HG03159 (cell line): Measurements from ENCODE around the gene AFAP1.
A peak's percentile ranks its signal among the peaks of the same experiment; 100 is the strongest.

Experiments
- ATAC-seq: cut with Tn5 transposase; IDR thresholded peaks from one replicate; pipeline ENCODE4 v1.9.1; 2021; ENCODE audit warnings: mild to moderate bottlenecking, moderate library complexity; ENCODE audit not compliant: unreplicated experiment

Gene AFAP1

DNA sequence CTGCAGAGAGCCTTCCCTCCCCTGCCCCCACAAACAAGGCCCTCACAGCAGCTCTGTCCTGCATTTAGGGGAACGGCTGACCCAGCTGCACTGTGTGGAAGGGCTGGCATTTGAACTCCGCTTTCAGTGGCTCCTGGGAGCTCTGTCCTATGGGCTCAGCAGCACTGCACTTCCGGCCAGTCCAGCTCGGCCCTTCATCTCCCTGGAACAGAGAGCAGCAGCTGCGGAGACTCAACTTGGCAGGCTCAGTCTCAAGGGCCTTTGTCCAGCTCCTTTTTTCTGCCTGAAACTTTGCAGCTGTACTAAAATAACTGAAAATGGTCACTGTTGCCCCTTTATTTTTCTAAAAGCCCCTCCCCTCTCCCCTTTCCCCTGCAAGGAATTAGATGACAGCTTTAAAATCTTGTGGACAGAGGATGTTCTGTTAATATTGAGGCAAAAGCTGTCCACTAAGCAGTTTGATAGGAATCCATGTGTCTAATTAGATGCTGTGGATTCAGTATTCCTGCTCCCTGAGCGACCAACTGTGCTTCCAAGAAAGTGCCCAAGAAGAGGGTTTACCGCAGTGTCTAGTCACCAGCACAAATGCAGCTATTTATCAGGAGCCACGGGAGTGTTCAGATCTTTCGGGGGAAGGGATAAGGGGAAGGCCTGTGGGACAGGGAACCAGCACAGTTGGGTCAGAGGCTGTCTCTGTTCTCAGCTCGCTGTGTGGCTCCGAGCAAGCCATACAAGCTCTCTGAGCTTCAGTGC is 133.1 kb downstream of the AFAP1 start:
- no peak for ATAC-seq

DNA sequence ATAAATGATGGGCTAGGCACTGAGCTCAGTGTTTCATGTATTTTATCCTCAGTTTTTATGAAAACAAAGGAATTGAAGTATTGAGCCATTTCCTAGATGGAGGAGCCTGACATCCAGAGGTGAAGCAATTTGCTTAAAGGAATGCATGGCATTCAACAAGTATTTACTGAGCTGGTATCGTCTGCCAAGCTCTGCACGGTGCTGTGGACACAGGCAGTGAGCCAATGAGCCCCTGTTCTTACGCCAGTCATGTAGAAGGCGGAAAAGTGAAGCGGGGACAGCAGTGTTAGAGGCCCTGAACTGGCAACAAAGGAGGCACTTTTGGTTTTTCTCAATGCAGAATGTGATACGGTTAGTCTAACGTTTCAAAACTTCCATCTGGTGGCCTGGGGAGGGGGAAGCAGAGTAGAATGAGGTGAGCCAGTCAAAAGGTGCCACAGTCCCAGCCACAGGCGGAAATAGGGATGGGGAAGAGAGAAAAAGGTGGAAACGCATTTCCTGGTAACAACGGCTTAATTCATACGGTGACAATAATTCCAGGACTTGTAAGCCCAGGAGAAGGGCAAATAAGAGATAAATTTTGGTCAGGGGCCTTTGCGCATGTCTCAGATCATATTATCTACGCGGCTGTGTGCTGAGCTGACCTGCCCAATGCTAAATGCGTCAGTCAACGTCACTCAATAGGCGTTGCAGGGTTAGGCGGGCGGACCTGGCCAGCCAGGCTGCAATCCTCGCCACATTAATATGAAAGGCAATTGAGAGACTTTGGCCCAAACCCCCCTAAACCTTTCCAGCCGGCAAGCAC is 133.9 kb downstream of the AFAP1 start:
- ATAC-seq, result no peak

DNA sequence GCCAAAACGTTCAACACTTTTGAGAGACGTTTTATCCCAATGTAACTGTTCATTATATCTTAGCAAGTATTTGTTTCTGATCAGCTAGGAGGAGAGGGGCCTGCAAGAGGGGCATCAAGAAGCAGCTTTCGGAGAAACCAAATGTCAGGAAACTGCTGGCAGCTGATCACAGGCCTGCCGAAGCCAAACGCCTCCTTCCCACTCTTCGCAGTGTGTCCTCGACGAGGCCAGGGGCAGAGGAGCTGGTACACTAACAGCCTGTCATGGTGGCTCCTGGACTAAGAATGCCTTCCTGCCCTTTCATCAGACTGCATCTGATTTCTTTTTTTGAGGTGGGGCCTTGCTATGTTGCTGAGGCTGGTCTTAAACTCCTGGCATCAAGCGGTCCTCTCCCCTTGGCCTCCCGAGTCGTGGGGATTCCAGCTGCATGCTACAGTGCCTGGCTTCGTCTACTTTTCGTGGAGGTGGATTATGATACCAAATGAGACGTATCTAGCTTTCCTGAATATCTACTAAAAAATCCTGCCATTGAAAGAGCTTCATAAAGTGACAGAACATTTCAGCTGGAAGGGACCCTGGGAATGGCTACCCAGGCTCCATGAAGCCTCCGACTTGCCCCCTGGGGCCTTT is 134.8 kb downstream of the AFAP1 start:
- ATAC-seq, result no peak

DNA sequence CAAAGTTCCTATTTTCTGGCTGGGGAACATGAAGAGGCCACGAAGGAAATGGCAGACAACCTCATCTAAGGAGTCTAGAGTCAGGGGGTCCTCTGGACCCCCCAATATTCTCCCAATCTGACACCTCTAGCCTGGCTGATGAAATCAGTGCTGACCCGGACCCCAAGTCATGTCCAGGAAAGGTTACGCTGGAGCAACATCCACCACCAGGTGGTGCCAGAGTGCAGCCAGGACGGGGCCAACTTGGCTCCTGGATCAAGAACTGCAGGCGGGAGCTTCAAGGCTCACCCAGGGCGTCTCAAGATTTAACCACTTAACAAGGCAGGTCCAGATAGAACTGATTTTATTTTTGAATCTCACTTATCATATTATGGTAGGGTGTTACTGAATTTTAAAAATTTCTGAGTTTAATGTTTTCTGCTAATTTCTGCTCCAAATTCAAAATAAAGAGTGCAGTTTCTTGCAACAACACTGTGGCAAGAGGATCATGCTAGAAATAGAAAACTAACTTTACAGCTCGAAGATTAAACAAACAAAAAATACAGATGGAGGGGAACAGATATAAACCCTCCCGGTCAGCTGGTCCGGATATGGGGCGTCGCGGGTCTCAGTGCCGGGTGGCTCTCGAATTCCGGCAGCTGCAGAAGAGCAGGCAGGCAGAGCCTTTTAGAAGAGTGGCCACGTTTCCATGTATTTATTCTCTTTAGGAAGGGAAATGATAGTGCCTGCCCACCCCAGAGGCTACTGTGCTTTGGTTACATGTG is 135.5 kb downstream of the AFAP1 start:
- no peak for ATAC-seq

DNA sequence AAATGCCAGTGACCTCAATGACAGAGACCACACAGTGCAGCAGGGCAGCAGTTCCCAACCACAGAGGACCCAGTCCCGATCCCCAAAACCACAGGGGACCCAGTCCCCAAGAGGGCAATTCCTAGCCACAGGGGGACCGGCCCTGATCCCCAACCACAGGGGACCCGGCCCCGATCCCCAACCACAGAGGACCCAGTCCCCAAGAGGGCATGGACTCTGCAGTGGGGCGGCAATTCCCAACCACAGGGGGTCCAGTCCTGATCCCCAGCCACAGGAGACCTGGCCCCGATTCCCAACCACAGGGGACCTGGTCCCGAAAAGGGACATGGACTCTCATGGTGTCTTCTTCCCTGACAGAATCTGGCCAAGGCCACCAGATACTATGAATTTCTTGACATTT is 136.3 kb downstream of the AFAP1 start:
- no peak for ATAC-seq

DNA sequence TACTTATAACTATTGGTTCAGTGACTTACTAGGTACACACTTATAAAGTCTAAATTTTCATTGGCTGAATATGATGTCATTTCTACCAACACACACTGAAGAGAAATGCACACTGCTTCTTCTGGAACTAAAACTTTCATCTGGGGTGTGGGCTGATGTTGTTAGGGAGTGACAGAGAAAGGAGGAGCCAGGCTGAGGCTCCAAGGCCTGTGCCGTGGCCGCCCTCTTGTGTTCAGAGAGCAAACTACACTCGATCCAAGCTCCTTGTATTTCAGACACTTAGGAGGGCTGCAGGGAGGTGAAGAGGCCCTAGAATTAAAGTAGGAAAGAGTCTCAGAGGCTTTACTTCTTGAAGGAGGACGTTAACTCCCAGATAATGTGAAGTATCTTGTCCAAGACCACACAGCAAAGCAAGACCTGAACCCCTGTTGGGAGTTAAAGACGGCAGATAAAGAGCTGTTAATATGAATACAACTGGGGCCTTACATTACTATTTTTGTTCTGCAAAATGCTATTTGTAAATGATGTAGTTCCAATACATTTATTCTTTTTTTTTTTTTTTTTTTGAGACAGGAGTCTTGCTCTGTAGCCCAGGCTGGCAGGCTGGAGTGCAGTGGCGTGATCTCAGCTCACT is 137.5 kb downstream of the AFAP1 start:
- ATAC-seq, result peak; percentile 89

DNA sequence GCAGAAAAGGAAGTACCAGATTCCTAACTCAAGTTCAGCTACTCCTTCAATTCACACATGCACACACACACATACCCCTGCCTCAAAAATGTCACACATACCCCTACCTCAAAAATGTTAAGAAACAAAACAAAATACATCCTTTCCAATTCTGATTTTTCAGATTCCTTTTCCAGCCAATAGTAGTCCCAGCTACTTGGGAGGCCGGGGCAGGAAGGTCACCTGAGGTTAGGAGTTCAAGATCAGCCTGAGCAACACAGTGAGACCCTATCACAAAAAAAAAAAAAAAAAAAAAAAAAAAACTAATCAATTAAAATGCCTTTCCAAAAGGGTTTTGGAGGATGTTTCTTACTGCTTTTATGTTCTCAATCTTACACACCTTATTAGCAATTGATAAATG is 138.0 kb downstream of the AFAP1 start:
- no peak for ATAC-seq

DNA sequence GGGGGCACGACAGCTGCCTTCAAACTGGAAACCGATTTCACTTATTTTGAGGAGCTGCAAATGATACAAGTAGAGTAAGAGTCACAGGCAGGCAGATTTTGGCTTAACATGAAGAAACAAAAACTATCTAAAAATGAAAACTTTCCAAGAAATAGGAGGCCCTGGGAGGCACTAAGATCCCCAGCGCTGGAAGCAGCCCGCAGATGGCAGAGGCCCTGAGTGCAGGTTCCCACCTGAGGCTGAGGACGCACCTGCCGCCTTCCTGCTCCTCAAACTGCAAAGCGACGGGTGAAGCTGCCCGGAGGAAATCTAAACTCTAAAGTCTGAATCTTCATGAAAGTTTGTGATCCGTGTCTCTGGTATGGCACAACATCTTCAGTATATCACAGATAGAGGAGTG is 138.7 kb downstream of the AFAP1 start:
- no peak for ATAC-seq

DNA sequence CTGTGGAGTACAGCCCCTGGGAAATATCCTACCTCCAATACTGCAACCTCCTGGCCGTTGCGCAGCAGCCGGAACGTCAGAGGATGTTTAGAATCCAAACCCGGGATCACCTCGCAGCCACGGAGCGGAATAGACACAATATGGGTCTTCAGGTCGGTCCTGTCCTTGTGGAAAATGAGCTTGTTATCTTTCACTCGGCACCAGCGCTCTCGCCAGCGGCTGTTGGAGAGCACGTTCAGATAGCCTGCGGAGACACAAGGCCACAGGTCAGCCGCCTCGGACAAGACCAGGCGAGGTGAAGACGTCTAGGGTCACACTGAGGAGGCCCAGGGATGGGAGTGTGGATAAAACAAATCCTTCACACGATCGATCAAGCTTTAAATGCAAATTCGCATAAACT is 139.3 kb downstream of the AFAP1 start:
- ATAC-seq, result no peak

DNA sequence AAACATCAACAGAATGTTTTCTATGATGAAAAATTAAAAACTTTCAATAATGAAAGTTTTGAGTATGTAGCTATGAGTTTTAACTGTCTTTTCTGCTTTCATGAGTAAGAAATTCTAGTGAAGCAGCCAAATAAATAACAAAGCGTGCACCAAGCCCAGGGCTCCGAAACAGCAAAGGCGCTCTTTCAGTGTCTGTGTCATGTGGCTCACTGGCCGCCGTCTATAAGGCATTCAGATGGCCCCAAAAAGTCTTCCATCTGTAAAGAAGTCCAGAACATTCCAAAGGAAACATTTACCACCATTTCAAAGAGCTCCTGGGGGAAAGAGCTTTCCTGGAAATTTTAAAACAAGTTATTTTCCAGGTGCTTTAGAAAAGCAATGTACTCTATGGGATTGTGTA is 139.9 kb downstream of the AFAP1 start:
- ATAC-seq, result no peak

DNA sequence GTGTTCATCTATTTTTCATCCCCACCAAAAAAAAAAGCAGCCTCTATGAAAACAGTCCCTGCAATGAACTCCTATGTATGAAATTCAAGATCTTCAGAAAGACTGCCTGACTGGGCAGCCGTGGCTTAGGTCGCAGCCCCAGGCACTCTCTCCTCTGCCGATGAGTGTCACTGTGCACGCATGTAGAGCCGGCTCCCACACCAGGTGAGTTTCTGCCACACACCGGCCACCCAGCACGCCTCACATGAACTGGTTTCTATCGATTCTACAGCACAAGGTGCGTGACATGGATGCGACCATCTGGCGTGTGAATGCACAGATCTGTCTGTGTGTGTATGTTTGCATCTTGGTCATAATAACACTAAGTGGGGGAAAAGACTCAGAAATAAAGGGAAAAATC is 140.4 kb downstream of the AFAP1 start:
- ATAC-seq, result no peak

DNA sequence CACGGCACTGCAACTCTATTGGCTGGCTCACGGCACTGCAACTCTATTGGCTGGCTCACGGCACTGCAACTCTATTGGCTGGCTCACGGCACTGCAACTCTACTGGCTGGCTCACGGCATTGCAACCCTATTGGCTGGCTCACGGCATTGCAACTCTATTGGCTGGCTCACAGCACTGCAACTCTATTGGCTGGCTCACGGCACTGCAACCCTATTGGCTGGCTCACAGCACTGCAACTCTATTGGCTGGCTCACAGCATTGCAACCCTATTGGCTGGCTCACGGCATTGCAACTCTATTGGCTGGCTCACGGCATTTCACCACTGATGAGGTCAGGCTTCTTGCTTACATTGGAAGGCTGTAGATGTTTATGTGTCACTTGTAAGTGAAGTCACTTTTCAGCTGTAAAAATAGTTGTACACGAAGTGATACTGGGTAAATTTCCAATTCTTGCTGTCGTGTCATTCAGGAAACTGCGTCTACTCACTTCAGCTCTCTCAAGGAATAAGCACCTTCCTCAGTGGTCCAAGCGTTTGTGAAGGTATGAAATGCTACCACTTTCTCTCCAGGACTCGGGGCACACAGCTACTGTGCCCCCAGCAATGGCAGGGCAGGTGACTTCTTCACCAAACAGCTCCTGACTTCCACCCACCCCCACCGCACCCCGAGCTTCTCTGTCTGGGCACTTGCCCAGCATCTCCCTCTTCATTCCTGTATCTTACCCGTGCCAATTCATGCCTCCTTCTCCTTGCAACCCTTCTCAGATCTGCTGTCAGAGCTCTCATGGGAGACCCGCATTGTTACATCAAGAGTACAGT is 141.3 kb downstream of the AFAP1 start:
- no peak for ATAC-seq

DNA sequence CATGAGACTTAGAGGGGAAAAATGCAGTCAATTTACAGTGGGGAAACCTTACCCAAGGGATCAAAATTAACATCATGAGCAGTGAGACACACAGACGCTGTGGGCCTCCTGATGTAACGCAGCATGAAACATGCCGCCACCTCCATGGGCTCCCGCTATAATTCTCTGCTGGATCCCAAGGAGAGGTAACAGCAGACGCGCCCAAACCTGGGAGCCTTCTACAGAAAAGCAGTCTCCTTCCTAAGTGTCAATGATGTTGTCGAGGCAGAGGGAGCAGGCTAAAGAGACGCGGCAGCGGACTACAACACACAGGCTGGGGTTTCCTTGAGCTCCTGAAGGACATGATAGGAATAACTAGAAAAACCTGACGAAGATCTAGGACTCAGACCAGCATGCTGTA is 142.3 kb downstream of the AFAP1 start:
- ATAC-seq, result no peak

DNA sequence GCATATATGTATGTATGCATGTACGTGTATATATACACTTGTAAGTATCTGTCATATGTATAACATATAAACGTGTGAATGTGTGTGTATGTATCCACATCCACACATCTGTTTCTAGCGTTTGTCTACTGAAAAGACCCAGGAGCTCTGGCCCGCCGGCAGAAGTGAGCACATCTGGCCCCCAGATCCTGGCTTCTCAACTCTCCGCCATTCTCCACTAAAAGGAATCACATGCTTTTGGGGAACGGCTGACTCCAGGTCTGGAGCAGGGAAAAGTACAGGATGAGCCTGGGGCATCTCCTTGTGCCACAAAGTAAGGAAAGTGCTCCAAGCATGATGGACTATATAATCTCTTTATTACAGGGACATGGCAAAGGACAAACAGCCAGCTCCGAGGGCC is 143.7 kb downstream of the AFAP1 start:
- ATAC-seq, result no peak

DNA sequence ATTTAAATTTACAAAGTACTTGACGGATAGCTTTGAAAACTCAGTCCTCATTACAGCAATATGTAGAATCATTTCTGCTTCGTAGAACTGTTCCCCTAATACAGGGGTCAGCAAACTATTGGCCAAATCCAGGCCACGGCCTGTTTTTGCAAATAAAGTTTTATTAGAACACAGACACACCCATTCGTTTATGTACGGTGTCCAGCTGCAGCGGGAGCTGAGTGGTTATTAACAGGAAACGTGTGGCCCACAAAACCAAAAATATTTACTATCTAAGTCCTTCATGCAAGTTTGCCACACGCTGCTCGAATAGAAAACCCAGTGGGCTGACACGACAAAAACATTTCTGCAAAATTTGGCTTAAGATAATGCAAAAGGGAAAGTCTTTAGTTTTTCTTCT is 146.5 kb downstream of the AFAP1 start:
- ATAC-seq, result no peak

DNA sequence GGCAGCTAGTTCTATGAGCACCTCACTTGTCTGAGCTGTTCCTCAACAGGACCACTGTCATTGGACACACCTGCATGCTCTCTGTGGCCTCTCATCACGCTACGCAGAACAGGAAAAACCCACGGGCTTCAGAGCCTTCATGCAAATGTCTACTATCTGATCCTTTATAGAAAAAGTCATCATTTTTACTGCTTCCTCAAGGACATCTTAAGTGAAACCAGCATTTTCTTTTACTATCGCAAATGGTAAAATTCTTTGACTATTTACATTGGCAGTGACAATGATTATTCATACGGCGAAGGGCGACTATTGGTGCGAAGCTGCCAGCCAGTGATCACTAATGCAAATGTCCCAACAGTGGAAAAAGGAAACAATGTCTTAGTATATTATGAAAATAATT is 147.0 kb downstream of the AFAP1 start:
- no peak for ATAC-seq

DNA sequence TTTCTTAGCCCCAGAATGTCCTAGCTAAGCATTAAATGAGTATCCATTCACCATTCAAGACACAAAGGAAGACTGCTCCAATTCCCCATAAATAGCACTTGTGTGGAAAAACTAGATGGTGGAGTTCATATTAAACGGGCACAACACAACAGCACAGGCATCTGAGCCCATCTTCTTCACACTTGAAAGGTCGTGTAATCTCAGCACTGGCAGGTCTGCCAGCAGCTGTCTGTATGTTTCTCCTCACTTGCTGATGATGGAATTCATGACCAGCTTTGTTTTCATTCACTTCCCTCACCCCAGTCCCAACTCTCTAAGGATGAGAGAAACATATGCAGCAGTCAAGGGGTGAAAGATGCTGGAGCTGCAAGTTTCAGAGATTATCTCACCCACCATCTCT is 148.7 kb downstream of the AFAP1 start:
- ATAC-seq, result no peak

DNA sequence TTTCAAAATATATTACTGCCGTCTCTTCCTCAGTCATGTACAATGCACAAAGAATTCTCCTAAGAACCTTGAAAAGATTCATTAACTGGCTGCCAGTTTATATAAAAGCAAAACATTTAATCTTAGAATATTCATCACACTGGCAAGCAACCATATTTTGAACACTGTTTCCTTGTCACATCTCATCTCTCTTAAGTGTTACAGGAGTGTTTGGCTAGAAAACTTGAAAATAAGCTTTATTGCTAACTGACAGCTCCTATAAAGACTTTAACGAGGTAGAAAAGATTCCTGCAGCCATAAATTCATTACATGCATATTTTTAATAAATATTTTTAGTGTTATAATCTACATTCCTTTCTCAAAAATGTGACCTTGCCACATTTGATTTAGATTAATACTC is 149.6 kb downstream of the AFAP1 start:
- ATAC-seq, result no peak

DNA sequence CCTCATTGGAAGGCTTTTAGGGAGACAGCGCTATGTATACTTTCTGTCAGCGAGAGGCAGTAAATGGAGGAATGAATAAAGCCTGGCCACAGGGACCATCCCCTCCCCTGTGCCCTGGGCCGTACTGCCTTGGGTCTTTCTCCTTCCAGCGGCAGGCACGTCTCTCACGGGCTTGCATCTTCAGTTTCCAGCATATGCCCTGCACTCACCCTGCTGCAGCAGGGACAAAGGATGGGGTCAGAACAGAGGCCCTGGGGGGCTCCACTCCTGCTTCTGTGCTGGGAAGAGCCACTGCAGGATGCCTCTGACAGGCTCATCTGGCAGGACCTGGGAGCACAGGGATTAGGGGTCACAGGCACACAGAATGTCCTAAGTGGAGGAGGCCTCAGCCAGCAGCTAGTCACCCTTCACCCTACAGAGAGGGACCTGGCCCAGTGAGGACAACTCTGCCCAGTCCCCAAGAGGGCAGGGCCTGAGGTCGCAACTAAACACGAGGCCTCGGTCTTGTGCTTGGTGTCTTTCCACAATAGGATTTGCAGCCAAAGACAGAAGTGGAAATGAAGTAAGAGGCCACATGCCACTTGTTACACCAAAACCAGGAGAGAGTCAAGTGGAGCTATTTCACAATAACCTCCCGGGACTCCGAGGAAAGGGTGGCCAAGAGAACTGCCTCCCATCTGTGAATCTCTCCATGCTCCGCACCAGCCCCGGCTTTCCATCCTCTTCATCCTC is 150.8 kb downstream of the AFAP1 start:
- no peak for ATAC-seq
